Measurements from ENCODE around the gene SLC6A19.

The SLC6A19 gene

DNA sequence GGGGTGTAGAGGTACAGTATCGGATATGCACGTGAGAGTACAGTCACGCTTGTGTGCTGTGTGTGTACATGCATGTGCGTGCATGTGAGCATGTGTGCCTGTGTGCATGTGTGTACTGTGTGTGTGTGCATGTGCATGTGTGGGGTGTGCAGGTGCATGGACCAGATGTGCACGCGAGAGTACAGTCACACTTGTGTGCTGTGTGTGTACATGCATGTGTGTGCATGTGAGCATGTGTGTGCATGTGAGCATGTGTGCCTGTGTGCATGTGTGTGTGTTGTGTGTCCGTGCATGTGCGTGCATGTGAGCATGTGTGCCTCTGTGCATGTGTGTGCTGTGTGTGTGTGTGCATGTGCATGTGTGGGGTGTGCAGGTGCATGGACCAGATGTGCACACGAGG lies 10.3 kb downstream of the SLC6A19 start:
- DNase-seq = no peak

DNA sequence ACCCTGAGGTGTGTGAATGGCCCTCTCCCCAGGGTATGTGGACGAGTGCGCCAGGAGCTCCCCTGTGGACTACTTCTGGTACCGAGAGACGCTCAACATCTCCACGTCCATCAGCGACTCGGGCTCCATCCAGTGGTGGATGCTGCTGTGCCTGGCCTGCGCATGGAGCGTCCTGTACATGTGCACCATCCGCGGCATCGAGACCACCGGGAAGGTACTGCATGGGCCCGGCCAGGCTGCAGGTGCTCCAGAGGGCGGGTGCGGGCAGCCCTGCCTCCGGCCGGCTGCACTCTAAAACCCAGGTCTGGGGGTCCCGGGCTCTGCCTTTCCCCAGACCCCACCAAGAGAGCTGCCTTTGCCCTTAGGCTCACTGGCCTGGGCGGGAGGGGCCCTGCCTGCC lies 10.9 kb downstream of the SLC6A19 start:
- DNase-seq = no peak

- no peak for DNase-seq
These were observed 11.5 kb downstream of the SLC6A19 start for GRCh38 chr5:1212881-1213280.

DNA sequence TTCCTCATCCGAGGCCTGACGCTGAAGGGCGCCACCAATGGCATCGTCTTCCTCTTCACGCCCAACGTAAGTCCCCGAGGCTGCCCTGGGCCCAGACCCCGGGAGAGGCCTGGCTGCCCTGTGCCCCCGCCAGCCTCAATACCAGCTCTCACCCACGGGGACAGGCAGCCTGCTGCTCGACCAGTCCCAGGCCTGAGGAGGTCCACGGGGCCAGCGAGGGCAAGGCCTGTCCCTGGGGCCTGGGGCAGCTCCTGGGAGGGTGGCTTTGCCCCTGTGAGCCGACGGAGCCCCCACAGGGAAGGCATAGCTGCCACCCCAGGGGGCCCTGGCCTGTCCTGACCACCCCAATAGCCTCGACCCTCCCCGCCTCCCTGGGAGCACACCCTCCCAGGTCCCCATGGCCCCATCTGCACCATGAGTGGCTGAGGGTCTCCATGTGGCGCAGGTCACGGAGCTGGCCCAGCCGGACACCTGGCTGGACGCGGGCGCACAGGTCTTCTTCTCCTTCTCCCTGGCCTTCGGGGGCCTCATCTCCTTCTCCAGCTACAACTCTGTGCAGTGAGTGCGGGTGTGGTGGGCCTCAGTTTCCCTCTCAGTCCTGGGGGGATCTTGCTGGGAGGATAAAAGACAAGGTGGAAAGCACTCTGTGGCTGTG lies 12.2 kb downstream of the SLC6A19 start:
- no peak for DNase-seq

DNA sequence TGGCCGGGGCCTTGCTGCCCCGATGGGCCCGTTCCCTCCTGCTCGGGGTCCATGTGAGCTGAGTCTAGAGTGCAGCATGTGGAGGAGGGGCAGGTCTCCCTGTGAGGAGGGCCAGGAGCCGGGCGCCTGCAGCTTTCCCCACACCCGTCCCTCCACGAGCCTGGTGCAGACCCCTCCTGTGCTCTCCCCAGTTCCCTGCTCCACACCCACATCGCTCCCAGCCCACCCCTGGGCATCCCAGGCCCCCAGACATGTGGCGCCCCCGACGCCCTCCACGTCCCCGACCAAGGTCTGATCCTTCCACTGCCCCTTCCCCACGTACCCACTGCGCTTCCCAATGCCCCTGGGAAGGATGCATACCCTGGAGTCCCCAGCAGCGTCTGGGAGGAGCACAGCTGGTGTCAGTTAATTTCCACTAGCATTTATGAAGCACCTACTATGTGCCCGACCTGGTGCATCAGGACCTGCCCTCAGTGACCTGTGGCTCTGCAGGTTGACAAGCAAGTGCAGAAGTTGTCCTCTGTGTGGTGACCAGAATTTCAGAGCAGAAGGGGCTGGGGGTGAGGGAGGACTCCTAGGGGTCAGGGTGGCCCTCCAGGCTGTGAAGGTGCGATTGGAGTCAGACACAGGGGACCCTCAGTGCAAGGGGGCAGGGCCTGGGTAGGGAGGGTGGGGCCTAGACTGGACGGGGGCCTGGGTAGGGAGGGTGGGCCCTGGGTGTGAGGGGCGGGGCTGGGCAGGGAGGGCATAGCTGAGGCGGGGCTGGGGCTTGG lies 13.0 kb downstream of the SLC6A19 start:
- DNase-seq = no peak

DNA sequence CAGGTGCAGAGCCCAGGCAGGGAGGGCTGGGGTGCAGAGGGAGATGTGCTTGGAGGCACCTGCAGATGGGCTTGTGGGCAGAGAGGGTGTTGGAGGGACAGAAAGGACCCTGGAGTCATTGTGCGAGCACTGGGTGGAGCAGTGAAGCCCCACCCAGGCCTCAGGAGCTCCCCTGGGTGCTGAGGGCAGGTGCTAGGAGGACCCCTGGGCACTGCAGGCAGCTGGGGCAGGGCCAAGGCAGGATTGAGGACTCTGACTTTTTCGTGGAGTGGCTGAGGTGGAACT lies 13.5 kb downstream of the SLC6A19 start:
- no peak for DNase-seq

GRCh38 chr5:1215320-1216096 lies 14.1 kb downstream of the SLC6A19 start:
- DNase-seq = no peak

- no peak for DNase-seq
These were observed 15.0 kb downstream of the SLC6A19 start for GRCh38 chr5:1216211-1216917.

DNA sequence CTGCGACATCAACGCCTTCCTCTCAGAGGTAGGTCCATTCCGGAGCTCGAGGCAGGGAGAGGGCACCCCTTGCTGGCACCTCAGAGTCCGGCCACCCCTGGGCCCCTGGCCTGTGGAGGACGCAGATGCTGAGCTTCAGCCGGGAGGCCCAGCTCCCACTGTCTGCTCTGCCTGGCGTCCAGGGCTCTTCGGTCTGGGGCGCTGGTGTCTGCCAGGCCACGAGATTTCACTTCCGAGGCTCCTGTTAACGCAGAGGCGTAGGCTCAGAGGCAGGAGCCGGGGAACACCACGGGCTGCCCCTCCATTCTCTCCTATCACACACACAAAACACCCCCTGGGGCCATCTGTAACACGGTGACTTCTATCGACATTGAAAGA lies 15.5 kb downstream of the SLC6A19 start:
- DNase-seq = no peak

DNA sequence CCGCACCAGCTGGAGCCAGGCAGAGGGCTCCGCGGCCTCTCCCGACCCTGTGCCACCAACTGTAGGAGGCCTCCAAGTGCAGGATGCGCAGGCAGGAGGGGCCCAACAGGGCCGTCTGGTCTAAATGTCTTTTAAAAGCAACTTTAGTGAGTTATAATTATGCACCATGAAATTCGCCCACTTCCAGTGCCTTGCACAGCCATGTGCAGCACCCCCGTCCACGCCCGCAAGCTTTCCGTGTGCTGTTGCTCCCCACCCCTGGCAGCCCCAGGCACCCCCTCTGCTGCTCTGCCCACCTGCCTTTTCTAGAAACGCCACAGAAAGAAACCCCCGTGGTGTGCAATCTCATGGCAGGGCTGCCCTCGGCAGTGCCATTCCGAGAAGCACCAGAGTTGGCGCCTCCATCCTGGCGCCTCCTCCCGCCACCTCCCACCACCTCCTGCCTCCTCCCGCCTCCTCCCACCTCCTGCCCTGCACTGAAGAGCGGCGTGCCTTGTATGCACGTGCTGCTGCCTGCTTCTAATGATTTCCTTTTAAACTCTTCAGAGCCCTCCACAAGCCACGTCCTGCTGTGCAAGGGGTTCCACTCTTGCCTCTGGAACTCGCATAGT lies 16.3 kb downstream of the SLC6A19 start:
- DNase-seq = no peak

GRCh38 chr5:1218351-1219080 lies 17.1 kb downstream of the SLC6A19 start:
- DNase-seq = no peak

- DNase-seq = no peak
These were observed 17.8 kb downstream of the SLC6A19 start for GRCh38 chr5:1219098-1219767.

- DNase-seq = no peak
These were observed 18.3 kb downstream of the SLC6A19 start for GRCh38 chr5:1219768-1220100.

GRCh38 chr5:1220351-1220750 lies 19.0 kb downstream of the SLC6A19 start:
- no peak for DNase-seq

DNA sequence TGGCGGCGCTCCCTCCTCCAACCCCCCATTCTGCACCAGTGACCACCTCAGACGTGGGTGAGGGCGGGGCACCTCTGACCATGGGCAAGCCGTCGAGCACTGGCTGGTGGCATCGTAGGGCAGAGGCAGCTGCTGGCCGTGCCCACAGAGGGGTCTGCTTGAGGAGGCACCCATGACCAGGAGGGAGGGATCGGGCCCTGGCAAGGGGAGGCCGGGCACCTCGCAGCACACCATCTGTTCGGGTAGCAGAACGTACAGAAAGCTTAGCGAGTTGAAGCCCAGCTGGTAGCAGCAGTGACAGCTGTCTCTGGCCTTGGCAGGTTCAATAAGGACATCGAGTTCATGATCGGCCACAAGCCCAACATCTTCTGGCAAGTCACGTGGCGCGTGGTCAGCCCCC lies 19.4 kb downstream of the SLC6A19 start:
- DNase-seq = no peak

GRCh38 chr5:1221721-1222120 lies 20.3 kb downstream of the SLC6A19 start:
- DNase-seq = no peak

GRCh38 chr5:1222147-1222546 lies 20.8 kb downstream of the SLC6A19 start:
- DNase-seq = no peak

- DNase-seq = no peak
These were observed 21.4 kb downstream of the SLC6A19 start for GRCh38 chr5:1222621-1223277.

GRCh38 chr5:1223278-1223670 lies 21.9 kb downstream of the SLC6A19 start:
- no peak for DNase-seq

DNA sequence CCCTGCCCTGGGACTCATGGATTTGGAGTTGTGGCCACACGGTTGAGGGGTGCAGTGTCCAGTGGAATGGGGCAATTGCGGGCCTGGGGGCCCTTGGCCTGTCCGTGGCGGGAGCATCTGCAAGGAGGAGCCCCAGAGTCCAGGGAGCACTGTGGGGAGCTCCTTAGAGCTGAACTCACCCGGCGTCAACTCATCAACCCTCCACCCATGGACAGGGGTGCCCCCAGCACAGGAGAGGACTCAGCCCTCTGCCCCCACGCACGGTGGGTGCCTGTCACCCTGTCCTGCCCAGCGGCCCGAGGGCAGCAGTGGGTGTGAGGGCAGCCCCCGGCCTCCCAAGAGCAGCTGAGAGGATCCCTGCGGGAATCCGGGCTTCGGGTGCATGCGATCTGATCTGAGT lies 23.2 kb downstream of the SLC6A19 start:
- DNase-seq = no peak

GRCh38 chr5:1225081-1225480 lies 23.7 kb downstream of the SLC6A19 start, which contains the start of gene SLC6A18:
SLC6A18 (plus strand) TSS chr5:1225381; CDS start chr5:1225478, 97 bp downstream.
- no peak for DNase-seq

All from activated naive CD4-positive, alpha-beta T cell (primary cell).